ENCODE results near the gene EVA1B. TPM values are rescaled to one million over a fixed set of nuclear protein-coding genes. Genes with fewer than 3 reads are reported as not detected.

Gene EVA1B
- total RNA-seq, 3 donors from 2014 or later (not counting 1 experiment from before 2014, with no cell fraction given): 4.0 to 8.0 (median 4.9) TPM

DNA sequence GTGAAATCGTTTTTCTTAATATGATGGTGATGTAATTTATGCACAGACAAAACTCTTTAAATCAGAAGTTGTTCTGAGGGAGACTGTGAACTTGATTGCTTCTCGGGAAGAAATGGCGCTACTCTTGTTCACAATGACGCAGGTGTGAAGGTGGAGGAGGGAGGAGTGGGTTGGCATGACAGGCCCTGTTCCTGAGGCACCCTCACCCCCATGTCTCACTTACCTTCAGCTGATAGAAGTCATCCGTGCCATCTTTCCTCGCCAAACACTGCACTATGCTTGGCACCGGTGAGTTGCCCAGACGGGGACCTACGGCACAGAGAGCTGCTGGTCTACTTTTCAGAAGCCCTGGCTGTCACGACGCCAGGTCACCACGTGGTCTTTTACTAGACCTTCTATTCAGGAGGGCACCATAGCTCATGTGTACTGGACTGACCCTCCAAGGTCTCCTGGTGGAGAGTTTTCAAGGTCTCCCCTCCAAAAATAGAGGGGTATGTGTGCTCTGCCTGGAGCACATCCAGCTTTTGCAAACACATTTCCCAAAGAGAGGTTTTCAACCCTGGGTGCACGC is 35.2 kb upstream of the EVA1B start:
- H3K4me1 Mint-ChIP-seq: no peaks in the 10 kb centered on the region
- no peak for ATAC-seq
- no peak overlapping the region for H3K4me3 Mint-ChIP-seq
- Histone ChIP-seq H3K4me3 (ENCODE audit: low read length) (no peak overlapping the region), H3K27ac (ENCODE audit: low read length) (no peak overlapping the region), H3K4me1 (ENCODE audit: control insufficient read depth, insufficient read depth, low read length) (peaks cover 6% of the 10 kb centered on the region), H3K36me3 (ENCODE audit: control insufficient read depth, insufficient read depth, low read length) (peaks cover 72% of the 10 kb centered on the region), H3K9me3 (ENCODE audit: control insufficient read depth, insufficient read depth, low read length) (no peaks in the 10 kb centered on the region), H3K27me3 (ENCODE audit: control insufficient read depth, insufficient read depth, low read length) (no peaks in the 10 kb centered on the region)
- H3K9me3 Mint-ChIP-seq: no peaks in the 10 kb centered on the region
- intact Hi-C loops (cut with micrococcal nuclease): no loop called here
- H3K27ac Mint-ChIP-seq: peak overlapping the region in 1 of 2 donors; percentile 23
- H3K36me3 Mint-ChIP-seq: no peaks in the 10 kb centered on the region
- H3K27me3 Mint-ChIP-seq (ENCODE audit: low read depth in 2 of 2): no peaks in the 10 kb centered on the region
- WGBS (ENCODE audit: insufficient coverage): 96% methylated on average over 12 of the region's 13 CpGs
- TF ChIP-seq, protein P1, sequence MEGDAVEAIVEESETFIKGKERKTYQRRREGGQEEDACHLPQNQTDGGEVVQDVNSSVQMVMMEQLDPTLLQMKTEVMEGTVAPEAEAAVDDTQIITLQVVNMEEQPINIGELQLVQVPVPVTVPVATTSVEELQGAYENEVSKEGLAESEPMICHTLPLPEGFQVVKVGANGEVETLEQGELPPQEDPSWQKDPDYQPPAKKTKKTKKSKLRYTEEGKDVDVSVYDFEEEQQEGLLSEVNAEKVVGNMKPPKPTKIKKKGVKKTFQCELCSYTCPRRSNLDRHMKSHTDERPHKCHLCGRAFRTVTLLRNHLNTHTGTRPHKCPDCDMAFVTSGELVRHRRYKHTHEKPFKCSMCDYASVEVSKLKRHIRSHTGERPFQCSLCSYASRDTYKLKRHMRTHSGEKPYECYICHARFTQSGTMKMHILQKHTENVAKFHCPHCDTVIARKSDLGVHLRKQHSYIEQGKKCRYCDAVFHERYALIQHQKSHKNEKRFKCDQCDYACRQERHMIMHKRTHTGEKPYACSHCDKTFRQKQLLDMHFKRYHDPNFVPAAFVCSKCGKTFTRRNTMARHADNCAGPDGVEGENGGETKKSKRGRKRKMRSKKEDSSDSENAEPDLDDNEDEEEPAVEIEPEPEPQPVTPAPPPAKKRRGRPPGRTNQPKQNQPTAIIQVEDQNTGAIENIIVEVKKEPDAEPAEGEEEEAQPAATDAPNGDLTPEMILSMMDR (IDR thresholded peaks at IDR 0.05): no peak
- DNase-seq: no peak

DNA sequence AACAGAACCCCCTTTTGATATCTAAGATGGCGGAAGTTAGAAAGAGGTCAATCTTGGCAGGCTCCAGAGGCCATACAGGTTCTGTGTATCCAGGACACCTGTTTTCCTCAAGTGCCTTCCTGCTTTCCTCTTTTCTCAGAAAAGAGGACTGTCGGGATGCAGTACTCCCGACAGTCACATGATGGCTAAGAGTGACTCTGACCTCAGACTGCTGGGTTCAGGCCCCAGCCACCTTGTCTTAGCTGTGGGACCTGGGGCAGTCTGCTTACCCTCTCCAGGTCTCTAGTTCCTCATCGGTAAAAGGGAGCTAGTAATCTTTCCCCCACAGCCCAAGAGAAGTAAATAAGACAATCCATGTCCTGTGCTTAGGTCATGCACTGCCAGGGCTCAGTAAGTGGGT is 32.4 kb upstream of the EVA1B start:
- Histone ChIP-seq H3K36me3 (ENCODE audit: control insufficient read depth, insufficient read depth, low read length) (peaks cover 60% of the 10 kb centered on the region), H3K4me3 (ENCODE audit: low read length) (no peak overlapping the region), H3K27me3 (ENCODE audit: control insufficient read depth, insufficient read depth, low read length) (no peaks in the 10 kb centered on the region), H3K9me3 (ENCODE audit: control insufficient read depth, insufficient read depth, low read length) (no peaks in the 10 kb centered on the region), H3K4me1 (ENCODE audit: control insufficient read depth, insufficient read depth, low read length) (peaks cover 18% of the 10 kb centered on the region), H3K27ac (ENCODE audit: low read length) (no peak overlapping the region)
- no peak for DNase-seq
- no peaks in the 10 kb centered on the region for H3K9me3 Mint-ChIP-seq
- no peaks in the 10 kb centered on the region for H3K36me3 Mint-ChIP-seq
- no peak overlapping the region for H3K27ac Mint-ChIP-seq
- intact Hi-C loops (cut with micrococcal nuclease): no loop called here
- no peak for ATAC-seq
- peaks cover 0 to 19% of the 10 kb centered on the region in 2 donors for H3K4me1 Mint-ChIP-seq
- TF ChIP-seq, protein P1 (IDR thresholded peaks at IDR 0.05): no peak
- no peak overlapping the region for H3K4me3 Mint-ChIP-seq
- WGBS (ENCODE audit: insufficient coverage): 88% methylated on average over 4 of the region's 4 CpGs
- H3K27me3 Mint-ChIP-seq (ENCODE audit: low read depth in 2 of 2): no peaks in the 10 kb centered on the region

DNA sequence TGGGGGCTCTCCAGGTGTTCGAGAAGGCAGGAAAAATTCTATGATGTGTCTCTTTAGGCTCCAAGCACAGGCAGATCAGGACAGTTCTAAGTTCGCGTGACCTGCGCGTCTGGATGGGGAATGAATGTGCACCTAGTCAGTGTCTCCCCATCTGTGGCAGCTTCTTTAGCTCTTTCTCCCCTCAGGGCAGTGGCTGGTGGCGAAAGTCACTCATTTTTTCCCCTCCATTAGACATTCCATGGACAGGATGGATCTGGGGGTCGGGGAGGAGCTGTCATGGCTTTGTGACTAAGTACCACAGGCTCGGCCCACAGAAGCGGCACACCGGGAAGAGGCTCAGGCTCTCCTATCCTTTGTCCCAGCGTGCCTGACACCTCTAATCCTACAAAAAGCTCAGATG is 31.0 kb upstream of the EVA1B start:
- intact Hi-C loops (cut with micrococcal nuclease): no loop called here
- peaks cover 0 to 28% of the 10 kb centered on the region in 2 donors for H3K4me1 Mint-ChIP-seq
- no peaks in the 10 kb centered on the region for H3K9me3 Mint-ChIP-seq
- WGBS (ENCODE audit: insufficient coverage): 98% methylated on average over 11 of the region's 11 CpGs
- peak overlapping the region in 1 of 2 donors; percentile 18 for H3K27ac Mint-ChIP-seq
- H3K27me3 Mint-ChIP-seq (ENCODE audit: low read depth in 2 of 2): no peaks in the 10 kb centered on the region
- TF ChIP-seq, protein P1 (IDR thresholded peaks at IDR 0.05): no peak
- H3K36me3 Mint-ChIP-seq: no peaks in the 10 kb centered on the region
- H3K9me3 ChIP-seq (ENCODE audit: control insufficient read depth, insufficient read depth, low read length): no peaks in the 10 kb centered on the region
- H3K36me3 ChIP-seq (ENCODE audit: control insufficient read depth, insufficient read depth, low read length): peaks cover 55% of the 10 kb centered on the region
- ATAC-seq (no peak), DNase-seq (no peak)
- no peaks in the 10 kb centered on the region for H3K27me3 ChIP-seq (ENCODE audit: control insufficient read depth, insufficient read depth, low read length)
- no peak overlapping the region for H3K4me3 ChIP-seq (ENCODE audit: low read length)
- no peak overlapping the region for H3K27ac ChIP-seq (ENCODE audit: low read length)
- no peak overlapping the region for H3K4me3 Mint-ChIP-seq
- H3K4me1 ChIP-seq (ENCODE audit: control insufficient read depth, insufficient read depth, low read length): peaks cover 25% of the 10 kb centered on the region
